Stomach smooth muscle (tissue), 2 donors: ENCODE measurements around the gene SMAD2.
A peak's percentile ranks its signal among the peaks of the same experiment; 100 is the strongest.
"Not testable (repeated sequence)": the region's sequence is repeated elsewhere in the genome, so short reads cannot be mapped to it uniquely, and the experiment has no call there.

Experiments used
- H3K27ac ChIP-seq: one replicate; pipeline ENCODE4 v1.7.0; 2013; ENCODE audit warnings: mild to moderate bottlenecking, low read length, inconsistent platforms
- H3K27me3 ChIP-seq, 2 donors: one replicate each; pipeline ENCODE4 v1.7.0; 2013; ENCODE audit warnings: low read length in 2 of 2; ENCODE audit not compliant: insufficient read depth in 2 of 2, control insufficient read depth in 1 of 2
- H3K36me3 ChIP-seq, 2 donors: one replicate each; pipeline ENCODE4 v1.7.0; 2013; ENCODE audit warnings: low read length in 2 of 2; ENCODE audit not compliant: control insufficient read depth in 2 of 2, insufficient read depth in 2 of 2
- H3K4me1 ChIP-seq: one replicate; pipeline ENCODE4 v1.7.0; 2013; ENCODE audit warnings: low read length; ENCODE audit not compliant: control insufficient read depth, insufficient read depth
- H3K4me3 ChIP-seq, 2 donors: one replicate each; pipeline ENCODE4 v1.7.0; 2013; ENCODE audit warnings: low read length in 2 of 2
- H3K9ac ChIP-seq, 2 donors: one replicate each; pipeline ENCODE4 v1.7.0; 2013; ENCODE audit warnings: low read length in 2 of 2, mild to moderate bottlenecking in 1 of 2
- H3K9me3 ChIP-seq, 2 donors: one replicate each; pipeline ENCODE4 v1.7.0; 2013; ENCODE audit warnings: low read length in 2 of 2; ENCODE audit not compliant: control insufficient read depth in 2 of 2
- donor health status: healthy.
- donor health status: Pancreatic carcinoma.

SMAD2 gene

GRCh38 chr18:47844828-47845498 lies 85.5 kb downstream of the SMAD2 start:
- Histone ChIP-seq H3K36me3 (peaks cover 14 to 29% of the 10 kb centered on the region in 2 donors), H3K4me1 (no peaks in the 10 kb centered on the region), H3K4me3 (no peak overlapping the region), H3K9me3 (no peaks in the 10 kb centered on the region), H3K27ac (no peak overlapping the region), H3K27me3 (no peaks in the 10 kb centered on the region), H3K9ac (no peak overlapping the region)

GRCh38 chr18:47842836-47843235 lies 87.6 kb downstream of the SMAD2 start:
- peaks cover 14 to 32% of the 10 kb centered on the region in 2 donors for H3K36me3 ChIP-seq

DNA sequence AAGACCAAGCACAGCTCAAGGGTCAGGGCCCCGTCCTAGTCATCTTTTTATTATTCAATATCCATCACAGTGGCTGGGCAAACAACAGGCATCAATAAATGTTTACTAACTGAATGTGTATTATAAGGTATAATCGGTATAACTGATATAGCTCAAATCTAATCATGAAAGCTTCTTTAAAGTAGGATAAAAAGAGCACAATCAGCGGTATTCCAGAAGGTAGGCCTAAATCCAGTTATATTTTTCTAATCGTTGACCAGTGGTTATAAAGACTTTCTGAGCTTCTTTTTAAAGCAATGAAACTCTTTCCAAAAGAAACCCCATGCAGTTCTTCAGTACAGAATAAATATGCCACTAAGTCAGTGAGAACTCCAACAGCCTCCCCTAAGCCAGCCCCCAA lies 92.1 kb downstream of the SMAD2 start:
- H3K4me3 ChIP-seq: no peak overlapping the region
- H3K9ac ChIP-seq: no peak overlapping the region
- no peaks in the 10 kb centered on the region for H3K9me3 ChIP-seq
- H3K27ac ChIP-seq: no peak overlapping the region
- no peaks in the 10 kb centered on the region for H3K4me1 ChIP-seq
- H3K27me3 ChIP-seq: no peaks in the 10 kb centered on the region
- H3K36me3 ChIP-seq: peaks cover 10 to 17% of the 10 kb centered on the region in 2 donors

More at GRCh38 chr18:47842836-47843235, 87.6 kb downstream of the SMAD2 start:
- Histone ChIP-seq H3K9me3 (no peaks in the 10 kb centered on the region), H3K4me1 (no peaks in the 10 kb centered on the region), H3K4me3 (no peak overlapping the region), H3K27ac (no peak overlapping the region), H3K27me3 (no peaks in the 10 kb centered on the region), H3K9ac (no peak overlapping the region)

DNA sequence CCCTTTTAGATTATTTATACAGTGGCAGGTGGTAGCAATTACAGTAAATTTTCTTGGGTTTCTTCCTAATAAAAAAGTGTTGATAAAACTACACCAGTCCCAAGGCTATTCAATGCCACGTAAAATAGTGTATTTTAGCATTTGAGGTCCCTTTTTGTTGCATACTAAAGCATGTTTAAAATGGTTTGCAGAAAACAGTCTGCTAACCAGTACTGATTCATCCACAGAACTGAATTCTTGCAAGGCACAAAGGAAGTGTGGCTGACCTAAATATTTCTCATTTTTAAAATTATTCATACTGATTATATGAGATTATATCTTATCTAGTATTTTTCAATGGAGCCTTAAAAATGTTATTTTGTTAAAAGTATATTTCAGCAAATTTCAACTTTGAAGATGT lies 98.1 kb downstream of the SMAD2 start:
- H3K4me3 ChIP-seq: no peak overlapping the region
- no peaks in the 10 kb centered on the region for H3K4me1 ChIP-seq
- peaks cover 3 to 7% of the 10 kb centered on the region in 2 donors for H3K36me3 ChIP-seq

DNA sequence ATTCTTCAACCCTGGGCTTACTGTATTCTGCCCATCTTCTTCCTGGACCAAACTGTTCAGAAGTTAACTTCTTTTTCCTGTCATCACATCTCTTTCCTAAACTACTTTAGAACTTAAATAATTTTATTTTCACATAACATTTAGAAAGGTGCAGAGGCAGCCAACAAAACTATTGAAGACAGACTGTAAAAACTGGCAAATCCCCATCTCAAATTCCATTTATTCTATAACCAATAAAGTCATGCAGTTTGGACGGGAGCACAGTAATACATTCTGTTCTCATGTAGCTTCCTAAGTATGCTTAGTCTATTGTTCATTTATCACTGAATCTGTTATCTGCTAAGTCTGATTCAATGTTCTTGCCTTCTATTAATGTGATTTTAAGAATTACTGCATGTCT lies 99.1 kb downstream of the SMAD2 start:
- H3K27ac ChIP-seq: no peak overlapping the region
- no peaks in the 10 kb centered on the region for H3K27me3 ChIP-seq
- H3K36me3 ChIP-seq: peaks cover 3 to 7% of the 10 kb centered on the region in 2 donors
- no peaks in the 10 kb centered on the region for H3K4me1 ChIP-seq
- no peak overlapping the region for H3K4me3 ChIP-seq
- no peaks in the 10 kb centered on the region for H3K9me3 ChIP-seq
- H3K9ac ChIP-seq: no peak overlapping the region

More for the DNA sequence above, 98.1 kb downstream of the SMAD2 start:
- Histone ChIP-seq H3K27ac (no peak overlapping the region), H3K27me3 (no peaks in the 10 kb centered on the region), H3K9me3 (no peaks in the 10 kb centered on the region), H3K9ac (no peak overlapping the region)

DNA sequence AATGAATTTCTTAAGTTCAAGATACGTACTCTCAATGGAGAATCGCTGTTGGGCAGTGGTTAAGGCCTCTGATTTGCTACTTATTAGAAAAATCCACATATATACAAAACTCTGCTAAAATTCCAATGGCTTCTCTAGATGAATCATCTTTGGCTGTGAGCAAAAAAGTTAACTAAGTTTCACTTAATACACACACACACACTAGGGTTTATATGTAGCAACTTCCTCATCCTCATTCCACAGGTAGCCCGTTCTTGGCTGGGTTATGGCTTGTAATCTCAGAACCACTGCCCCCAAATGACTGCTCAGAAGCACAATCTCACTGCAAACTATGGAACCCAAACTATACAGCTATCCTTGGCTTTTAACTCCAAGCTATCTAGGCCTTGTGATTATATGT lies 99.7 kb downstream of the SMAD2 start:
- H3K4me1 ChIP-seq: no peaks in the 10 kb centered on the region
- H3K27me3 ChIP-seq: no peaks in the 10 kb centered on the region
- no peak overlapping the region for H3K9ac ChIP-seq
- H3K4me3 ChIP-seq: no peak overlapping the region
- peaks cover 3 to 4% of the 10 kb centered on the region in 2 donors for H3K36me3 ChIP-seq
- H3K27ac ChIP-seq: no peak overlapping the region
- H3K9me3 ChIP-seq: no peaks in the 10 kb centered on the region

- H3K27me3 ChIP-seq: no peaks in the 10 kb centered on the region
- H3K4me1 ChIP-seq: no peaks in the 10 kb centered on the region
- H3K9ac ChIP-seq: no peak overlapping the region
- H3K27ac ChIP-seq: no peak overlapping the region
- peaks cover 4 to 5% of the 10 kb centered on the region in 2 donors for H3K36me3 ChIP-seq
- H3K9me3 ChIP-seq: no peaks in the 10 kb centered on the region
- H3K4me3 ChIP-seq: no peak overlapping the region
Observed at GRCh38 chr18:47829831-47830230, 100.6 kb downstream of the SMAD2 start.

GRCh38 chr18:47828031-47828430 lies 102.4 kb downstream of the SMAD2 start:
- not testable (repeated sequence) for H3K36me3 ChIP-seq, H3K27me3 ChIP-seq, H3K4me1 ChIP-seq, H3K9me3 ChIP-seq, H3K9ac ChIP-seq, H3K27ac ChIP-seq, H3K4me3 ChIP-seq

DNA sequence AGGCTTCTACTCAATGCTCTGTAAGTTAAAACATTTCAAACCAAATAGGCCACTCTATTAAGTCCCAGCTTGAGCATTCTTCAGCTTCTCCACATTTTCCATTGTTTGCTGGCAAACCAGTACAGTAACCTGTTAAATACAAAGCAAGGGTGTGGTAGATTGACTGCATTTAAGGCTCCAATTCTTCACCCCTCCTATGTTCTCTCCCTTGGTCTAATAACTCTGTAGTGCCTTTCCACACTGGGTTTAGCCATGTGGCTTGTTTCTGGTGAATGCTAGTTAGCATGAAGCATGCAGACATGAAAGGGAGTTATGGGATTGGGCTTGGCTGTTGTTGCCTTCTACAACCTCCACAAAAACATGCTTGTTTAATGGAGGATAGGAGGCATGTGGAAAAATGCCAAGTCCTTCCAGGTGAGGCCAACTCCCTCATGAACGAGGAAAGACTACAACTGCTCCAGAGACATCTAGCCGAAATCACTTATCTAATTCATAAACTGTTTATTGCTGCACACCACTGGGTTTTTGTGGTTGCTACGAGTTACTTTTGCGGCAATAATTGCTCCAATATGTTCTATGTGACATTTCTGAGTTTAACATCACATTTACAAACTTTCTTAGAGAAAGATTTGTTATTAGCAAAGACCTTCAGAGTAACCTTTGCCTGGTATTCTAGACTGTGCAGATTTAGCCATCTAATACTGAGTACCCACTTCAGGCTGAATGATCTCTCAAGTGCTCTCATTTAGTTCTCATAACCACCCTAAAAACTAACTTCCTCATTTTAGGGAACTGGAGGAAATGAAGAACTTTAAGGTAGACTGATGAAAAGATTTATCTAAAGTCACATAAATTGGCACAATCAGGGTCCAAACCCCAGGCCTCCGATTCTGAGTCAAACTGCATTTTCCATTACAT lies 104.0 kb downstream of the SMAD2 start:
- no peaks in the 10 kb centered on the region for H3K27me3 ChIP-seq
- H3K4me1 ChIP-seq: no peaks in the 10 kb centered on the region
- no peaks in the 10 kb centered on the region for H3K9me3 ChIP-seq
- H3K27ac ChIP-seq: no peak overlapping the region
- no peak overlapping the region for H3K4me3 ChIP-seq
- peaks cover 2 to 4% of the 10 kb centered on the region in 2 donors for H3K36me3 ChIP-seq
- no peak overlapping the region for H3K9ac ChIP-seq

DNA sequence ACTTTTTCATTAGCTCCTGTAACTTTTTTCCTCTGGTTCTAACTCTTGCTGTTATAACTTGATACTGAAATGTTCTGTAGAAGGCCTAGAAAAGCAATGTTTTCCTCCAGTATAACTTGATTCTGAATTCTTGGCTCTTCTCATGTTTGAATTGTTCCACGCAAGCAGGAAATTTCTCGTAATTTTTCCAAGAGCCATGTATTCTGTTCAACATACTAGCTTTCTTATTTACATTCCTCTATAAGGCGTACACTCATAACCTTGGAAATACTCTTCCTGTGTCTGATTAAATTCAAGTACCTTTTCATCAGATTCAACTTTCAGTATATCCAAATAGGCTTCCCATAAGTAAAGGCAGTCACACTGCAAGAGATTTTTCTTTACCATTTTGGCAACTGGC lies 109.1 kb downstream of the SMAD2 start:
- H3K4me1 ChIP-seq: no peaks in the 10 kb centered on the region
- no peak overlapping the region for H3K4me3 ChIP-seq
- H3K36me3 ChIP-seq: peaks cover 0 to 2% of the 10 kb centered on the region in 2 donors
- no peak overlapping the region for H3K9ac ChIP-seq
- H3K27ac ChIP-seq: no peak overlapping the region
- H3K9me3 ChIP-seq: no peaks in the 10 kb centered on the region
- no peaks in the 10 kb centered on the region for H3K27me3 ChIP-seq

DNA sequence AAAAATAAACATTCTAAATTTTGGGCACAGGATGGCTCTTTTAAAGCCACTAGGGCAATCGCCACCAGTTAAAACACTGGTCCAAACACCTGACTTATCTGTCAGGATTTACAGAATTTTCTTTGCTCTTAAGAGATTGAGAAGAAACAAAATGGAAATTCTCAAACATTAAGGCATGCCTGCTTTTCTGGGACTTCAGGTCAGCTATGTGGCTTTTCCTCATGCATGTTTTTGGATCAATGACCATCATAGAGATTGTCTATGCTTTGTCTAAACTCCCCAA lies 112.7 kb downstream of the SMAD2 start:
- Histone ChIP-seq H3K9me3 (no peaks in the 10 kb centered on the region), H3K27ac (no peak overlapping the region), H3K4me3 (peak overlapping the region; percentile 7 to 36), H3K9ac (no peak overlapping the region), H3K36me3 (no peaks in the 10 kb centered on the region), H3K27me3 (no peaks in the 10 kb centered on the region), H3K4me1 (peaks cover 3% of the 10 kb centered on the region)
